HEK293 (cell line): Measurements from ENCODE around the gene ERCC6.

ENCODE experiments used
- CTCF ChIA-PET: fragments of 350-600 bp; formaldehyde crosslinking; extraction: SDS; loops from one replicate; lab custom pipeline; 2021; ENCODE audit warnings: antibody characterized with exemption; lab: Yijun Ruan, JAX
- POLR2A ChIA-PET: fragments of 300-600 bp; formaldehyde crosslinking; extraction: SDS; loops from one replicate; lab custom pipeline; 2020; ENCODE audit warnings: antibody characterized with exemption, inconsistent platforms; lab: Yijun Ruan, JAX
- H3K27ac ChIP-seq: fragments of 200-500 bp; sonication (Bioruptor generic); 2 replicates; pipeline ENCODE4 v1.5.1; 2014; ENCODE audit warnings: low read depth, low read length, control low read depth, inconsistent platforms; ENCODE audit errors: extremely low read depth
- H3K36me3 ChIP-seq, 2 experiments: fragments of 200-500 bp in 1 of 2; sonication (Bioruptor generic) in 1 of 2; 1 replicate in 1 of 2; 2 replicates in 1 of 2; pipeline ENCODE4 v1.5.1; 2014 to 2017; ENCODE audit warnings: inconsistent platforms in 2 of 2, low read length in 2 of 2; ENCODE audit not compliant: control insufficient read depth in 2 of 2, insufficient read depth in 1 of 2
- H3K4me1 ChIP-seq: fragments of 200-500 bp; sonication (Bioruptor generic); 2 replicates; pipeline ENCODE4 v1.5.1; 2014; ENCODE audit warnings: mild to moderate bottlenecking, low read length, inconsistent platforms; ENCODE audit not compliant: control insufficient read depth, insufficient read depth
- H3K4me3 ChIP-seq: 2 replicates; pipeline ENCODE4 v1.5.1; 2011; ENCODE audit warnings: low read depth, mild to moderate bottlenecking, control low read depth, low read length, moderate library complexity
- H3K9me3 ChIP-seq: fragments of 200-500 bp; sonication (Bioruptor generic); 2 replicates; pipeline ENCODE4 v1.5.1; 2014; ENCODE audit warnings: low read depth, low read length, inconsistent platforms; ENCODE audit not compliant: control insufficient read depth, insufficient read depth
- ELK4 ChIP-seq: IDR thresholded peaks from 2 replicates; pipeline ENCODE4 v1.6.1; 2011; ENCODE audit warnings: mild to moderate bottlenecking, low read depth, low read length, borderline replicate concordance
- MYNN ChIP-seq: fragments of 450-650 bp; formaldehyde crosslinking; IDR thresholded peaks from 2 replicates; pipeline ENCODE4 v1.5.1; 2016; ENCODE audit warnings: missing biosample characterization, missing genetic modification characterization, borderline replicate concordance
- MZF1 ChIP-seq: fragments of 450-650 bp; formaldehyde crosslinking; IDR thresholded peaks from 2 replicates; pipeline ENCODE4 v1.5.1; 2017; ENCODE audit warnings: missing biosample characterization, missing genetic modification characterization, borderline replicate concordance
- PRDM1 ChIP-seq: fragments of 450-650 bp; formaldehyde crosslinking; IDR thresholded peaks from 2 replicates; pipeline ENCODE4; 2016; ENCODE audit warnings: missing biosample characterization, missing genetic modification characterization
- PRDM10 ChIP-seq: fragments of 450-650 bp; formaldehyde crosslinking; IDR thresholded peaks from 2 replicates; pipeline ENCODE4 v1.5.1; 2016; ENCODE audit warnings: missing biosample characterization, missing genetic modification characterization
- PRDM6 ChIP-seq: fragments of 450-650 bp; formaldehyde crosslinking; IDR thresholded peaks from 2 replicates; pipeline ENCODE4 v1.5.1; 2017; ENCODE audit warnings: missing biosample characterization, missing genetic modification characterization
- ZNF169 ChIP-seq: fragments of 450-650 bp; formaldehyde crosslinking; IDR thresholded peaks from 2 replicates; pipeline ENCODE4 v1.5.1; 2016; ENCODE audit warnings: missing biosample characterization, missing genetic modification characterization
- ZNF174 ChIP-seq: fragments of 450-650 bp; formaldehyde crosslinking; IDR thresholded peaks from 2 replicates; pipeline ENCODE4 v1.5.0; 2017; ENCODE audit warnings: missing biosample characterization, mild to moderate bottlenecking, missing genetic modification characterization
- ZNF302 ChIP-seq: fragments of 450-650 bp; formaldehyde crosslinking; IDR thresholded peaks from 2 replicates; pipeline ENCODE4 v1.5.1; 2016; ENCODE audit warnings: missing biosample characterization, missing genetic modification characterization, low read depth
- ZNF394 ChIP-seq: fragments of 450-650 bp; formaldehyde crosslinking; IDR thresholded peaks from 2 replicates; pipeline ENCODE4 v1.5.1; 2016; ENCODE audit warnings: missing biosample characterization, missing genetic modification characterization, mild to moderate bottlenecking, moderate library complexity, borderline replicate concordance
- ZNF514 ChIP-seq: fragments of 450-650 bp; formaldehyde crosslinking; IDR thresholded peaks from 2 replicates; pipeline ENCODE4 v1.5.1; 2016; ENCODE audit warnings: missing biosample characterization, missing genetic modification characterization
- ZNF596 ChIP-seq: fragments of 450-650 bp; IDR thresholded peaks from 2 replicates; pipeline ENCODE4 v1.5.0; 2018; ENCODE audit warnings: missing biosample characterization, mild to moderate bottlenecking, missing genetic modification characterization, moderate library complexity
- ZNF600 ChIP-seq: fragments of 450-650 bp; formaldehyde crosslinking; IDR thresholded peaks from 2 replicates; pipeline ENCODE4 v1.5.1; 2016; ENCODE audit warnings: missing biosample characterization, missing genetic modification characterization
- ZNF610 ChIP-seq: fragments of 450-650 bp; formaldehyde crosslinking; IDR thresholded peaks from 2 replicates; pipeline ENCODE4 v1.5.1; 2016; ENCODE audit warnings: missing biosample characterization, missing genetic modification characterization, borderline replicate concordance
- ZNF701 ChIP-seq: fragments of 450-650 bp; formaldehyde crosslinking; IDR thresholded peaks from 2 replicates; pipeline ENCODE4 v1.5.1; 2016; ENCODE audit warnings: missing biosample characterization, missing genetic modification characterization
- ZNF776 ChIP-seq: fragments of 450-650 bp; formaldehyde crosslinking; IDR thresholded peaks from 2 replicates; pipeline ENCODE4 v1.5.0; 2017; ENCODE audit warnings: missing biosample characterization, missing genetic modification characterization, borderline replicate concordance
- ZNF777 ChIP-seq: fragments of 450-650 bp; formaldehyde crosslinking; IDR thresholded peaks from 2 replicates; pipeline ENCODE4 v1.5.1; 2017; ENCODE audit warnings: missing biosample characterization, missing genetic modification characterization, borderline replicate concordance
- ZXDB ChIP-seq: fragments of 450-650 bp; formaldehyde crosslinking; IDR thresholded peaks from 2 replicates; pipeline ENCODE4 v1.5.1; 2016; ENCODE audit warnings: missing biosample characterization, missing genetic modification characterization
- TF ChIP-seq, protein P1 (sequence below): fragments of 450-650 bp; formaldehyde crosslinking; IDR thresholded peaks from 2 replicates; pipeline ENCODE4 v1.5.1; 2016; ENCODE audit warnings: missing biosample characterization, missing genetic modification characterization

The ERCC6 gene

GRCh38 chr10:49488056-49488717 lies 50.7 kb downstream of the ERCC6 start:
- no peaks in the 10 kb centered on the region for H3K9me3 ChIP-seq
- TF ChIP-seq ZNF701 (tag by site-specific recombination) (no peak), PRDM6 (tag by site-specific recombination) (0 out of 2 replicates have a peak, but pooled peaks have one; percentile 13)
- TF ChIP-seq, all 188 proteins: peak for 1
- Histone ChIP-seq H3K4me3 (no peak overlapping the region), H3K36me3 (peaks cover 0 to 3% of the 10 kb centered on the region in 2 experiments; a peak in 1 of 3 replicates), H3K4me1 (peaks cover 3% of the 10 kb centered on the region; the same call in 1 of the 2 replicates), H3K27ac (no peak overlapping the region)
- POLR2A ChIA-PET: interaction anchor here (0.6 kb wide), 1 partner anchor 50 kb away, joined by 3 read pairs; no protein-coding TSS in a partner anchor
- CTCF ChIA-PET: interaction anchor here (0.8 to 1.2 kb wide), 4 partner anchors 24 to 832 kb away, joined by 3 to 4 read pairs (median 3); no protein-coding TSS in a partner anchor

GRCh38 chr10:49486738-49487137 lies 52.2 kb downstream of the ERCC6 start:
- ChIA-PET POLR2A (no interaction called here), CTCF (interaction anchor here (0.6 to 1.4 kb wide), 2 partner anchors 30 to 79 kb away, joined by 3 to 5 read pairs; no protein-coding TSS in a partner anchor)
- Histone ChIP-seq H3K27ac (no peak overlapping the region), H3K4me3 (no peak overlapping the region), H3K4me1 (peaks cover 3% of the 10 kb centered on the region; the same call in 1 of the 2 replicates), H3K9me3 (no peaks in the 10 kb centered on the region), H3K36me3 (peaks cover 0 to 16% of the 10 kb centered on the region in 2 experiments; a peak in 2 of 3 replicates)
- no peak for TF ChIP-seq MZF1 (tag by site-specific recombination)
- no peak for TF ChIP-seq MYNN (tag by site-specific recombination)
- no peak for TF ChIP-seq ZNF600 (tag by site-specific recombination)
- TF ChIP-seq ELK4: no peak
- TF ChIP-seq ZNF174 (tag by site-specific recombination): no peak
- TF ChIP-seq ZNF596 (tag by site-specific recombination): no peak
- no peak for TF ChIP-seq ZNF169 (tag by site-specific recombination)
- no peak for TF ChIP-seq PRDM10 (tag by site-specific recombination)
- TF ChIP-seq, protein P1, sequence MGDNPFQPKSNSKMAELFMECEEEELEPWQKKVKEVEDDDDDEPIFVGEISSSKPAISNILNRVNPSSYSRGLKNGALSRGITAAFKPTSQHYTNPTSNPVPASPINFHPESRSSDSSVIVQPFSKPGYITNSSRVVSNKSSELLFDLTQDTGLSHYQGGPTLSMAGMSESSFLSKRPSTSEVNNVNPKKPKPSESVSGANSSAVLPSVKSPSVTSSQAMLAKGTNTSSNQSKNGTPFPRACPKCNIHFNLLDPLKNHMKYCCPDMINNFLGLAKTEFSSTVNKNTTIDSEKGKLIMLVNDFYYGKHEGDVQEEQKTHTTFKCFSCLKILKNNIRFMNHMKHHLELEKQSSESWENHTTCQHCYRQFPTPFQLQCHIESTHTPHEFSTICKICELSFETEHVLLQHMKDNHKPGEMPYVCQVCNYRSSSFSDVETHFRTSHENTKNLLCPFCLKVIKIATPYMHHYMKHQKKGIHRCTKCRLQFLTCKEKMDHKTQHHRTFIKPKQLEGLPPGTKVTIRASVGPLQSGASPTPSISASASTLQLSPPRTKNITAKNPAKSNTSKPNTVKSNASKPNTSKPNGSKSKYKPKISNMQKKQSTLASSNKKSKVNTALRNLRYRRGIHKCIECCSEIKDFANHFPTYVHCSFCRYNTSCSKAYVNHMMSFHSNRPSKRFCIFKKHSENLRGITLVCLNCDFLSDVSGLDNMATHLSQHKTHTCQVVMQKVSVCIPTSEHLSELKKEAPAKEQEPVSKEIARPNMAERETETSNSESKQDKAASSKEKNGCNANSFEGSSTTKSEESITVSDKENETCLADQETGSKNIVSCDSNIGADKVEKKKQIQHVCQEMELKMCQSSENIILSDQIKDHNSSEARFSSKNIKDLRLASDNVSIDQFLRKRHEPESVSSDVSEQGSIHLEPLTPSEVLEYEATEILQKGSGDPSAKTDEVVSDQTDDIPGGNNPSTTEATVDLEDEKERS: no peak
- no peak for TF ChIP-seq ZNF302 (tag by site-specific recombination)
- no peak for TF ChIP-seq ZNF514 (tag by site-specific recombination)
- TF ChIP-seq ZNF777: no peak
- no peak for TF ChIP-seq ZNF610 (tag by site-specific recombination)
- no peak for TF ChIP-seq ZXDB (tag by site-specific recombination)
- TF ChIP-seq ZNF776 (tag by site-specific recombination): no peak
- no peak for TF ChIP-seq ZNF394
- no peak for TF ChIP-seq PRDM1
- TF ChIP-seq, all 188 proteins: peak for 0
